IgD-negative memory B cell (primary cell): ENCODE results near the gene KLHL8. TPM values are rescaled to one million over a fixed set of nuclear protein-coding genes. Genes with fewer than 3 reads are reported as not detected.

Source experiments
- H3K27ac Mint-ChIP-seq, 3 donors: one replicate each; pipeline ENCODE4 v1.8.0; 2020 to 2022; ENCODE audit warnings: mild to moderate bottlenecking in 3 of 3, mixed read lengths in 3 of 3, moderate library complexity in 1 of 3
- H3K27me3 Mint-ChIP-seq: one replicate; pipeline ENCODE4 v1.8.0; 2021; ENCODE audit warnings: mixed read lengths
- H3K36me3 Mint-ChIP-seq: one replicate; pipeline ENCODE4 v1.8.0; 2020; ENCODE audit warnings: mild to moderate bottlenecking, mixed read lengths
- H3K4me1 Mint-ChIP-seq, 3 donors: one replicate each; pipeline ENCODE4 v1.8.0; 2020 to 2022; ENCODE audit warnings: mixed read lengths in 3 of 3, mild to moderate bottlenecking in 1 of 3
- H3K4me3 Mint-ChIP-seq, 4 donors: one replicate each; pipeline ENCODE4 v1.8.0; 2020 to 2022; ENCODE audit warnings: mild to moderate bottlenecking in 4 of 4, mixed read lengths in 4 of 4, moderate library complexity in 3 of 4
- H3K9me3 Mint-ChIP-seq, 3 donors: one replicate each; pipeline ENCODE4 v1.8.0; 2020 to 2021; ENCODE audit warnings: mixed read lengths in 3 of 3, mild to moderate bottlenecking in 1 of 3
- polyA plus RNA-seq: library from polyadenylated mRNA; unstranded; fragments of 300-500 nt; fragmentation: Illumina TruSeq; gene quantifications from one replicate; pipeline ENCODE4 v1.2.3, GENCODE V29; 2021

The KLHL8 gene
- polyA plus RNA-seq, 1 donor from 2014 or later = 13.3 TPM

DNA sequence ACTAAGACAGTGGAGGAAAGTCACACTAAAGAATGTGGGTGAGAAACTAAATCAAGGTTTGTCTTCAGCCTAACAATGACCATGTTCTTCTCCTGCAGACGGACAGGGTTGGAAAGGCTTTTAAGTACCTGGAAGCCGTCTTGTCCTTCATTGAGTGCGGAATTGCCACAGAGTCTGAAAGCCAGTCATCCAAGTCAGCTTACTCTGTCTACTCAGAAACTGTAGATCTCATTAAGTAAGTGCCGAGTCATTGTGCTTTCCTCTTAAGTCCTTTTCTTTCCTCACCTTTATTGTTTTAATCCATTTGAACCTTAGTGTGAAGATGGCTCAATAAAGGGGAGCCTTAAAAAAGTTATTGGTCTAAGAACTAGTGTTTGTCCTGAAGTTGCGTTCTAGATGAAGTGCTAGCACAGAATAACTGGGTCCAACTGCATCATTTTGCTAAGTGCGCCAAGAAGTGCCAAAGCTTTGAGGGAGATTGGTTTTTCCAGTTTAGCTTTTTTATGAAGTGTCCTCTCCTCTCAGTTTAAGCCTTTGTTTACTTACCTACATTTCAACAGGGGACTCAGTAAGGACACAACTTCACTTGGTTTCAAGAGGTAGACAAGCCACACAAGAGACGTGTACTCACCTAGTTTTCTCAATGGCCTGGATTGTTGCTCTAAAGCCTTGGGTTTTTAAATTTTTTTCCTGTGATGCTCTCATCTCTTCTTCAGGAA lies 89.3 kb downstream of the KLHL8 start:
- Mint-ChIP-seq H3K27ac (peak overlapping the region in 2 of 3 donors; percentile 19 to 64), H3K9me3 (no peaks in the 10 kb centered on the region), H3K4me1 (peaks cover 0 to 4% (median 3%) of the 10 kb centered on the region in 3 donors), H3K4me3 (no peak overlapping the region), H3K36me3 (peaks cover 32% of the 10 kb centered on the region), H3K27me3 (no peaks in the 10 kb centered on the region)

GRCh38 chr4:87129681-87130080 lies 90.7 kb downstream of the KLHL8 start:
- peaks cover 27% of the 10 kb centered on the region for H3K36me3 Mint-ChIP-seq

DNA sequence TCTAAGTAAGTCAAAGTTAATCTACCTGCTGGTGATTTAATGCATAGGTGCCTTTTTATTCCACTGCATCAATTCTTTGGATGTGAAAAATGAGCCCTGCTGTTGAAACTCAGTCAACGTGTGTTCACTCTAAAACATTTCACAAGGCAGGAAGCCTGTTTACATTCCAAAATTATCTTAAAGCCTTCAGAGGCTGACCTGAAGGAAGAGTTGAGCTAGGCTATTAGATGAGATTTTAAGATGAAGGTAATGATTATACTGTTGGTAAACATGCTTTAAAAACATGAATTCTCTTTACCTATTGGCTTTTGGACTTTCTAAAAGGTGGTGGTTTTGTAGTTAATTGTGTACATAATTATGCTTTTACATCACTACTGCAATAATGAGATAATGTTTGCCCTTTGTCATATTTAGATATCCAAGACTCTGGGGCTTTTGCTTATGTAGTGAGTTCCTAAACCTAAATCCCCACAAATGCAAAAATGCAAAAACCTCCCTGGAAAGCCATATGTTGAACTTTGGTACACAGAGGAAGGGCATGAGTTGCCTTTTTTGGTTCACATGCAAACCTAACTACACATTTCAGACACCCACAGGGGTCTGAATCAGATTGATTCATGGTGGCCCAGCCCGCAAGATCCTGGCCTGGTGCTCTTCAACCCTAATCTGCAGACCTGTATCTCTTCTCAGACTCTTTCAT lies 92.3 kb downstream of the KLHL8 start:
- no peak overlapping the region for H3K27ac Mint-ChIP-seq
- peaks cover 0 to 4% (median 3%) of the 10 kb centered on the region in 3 donors for H3K4me1 Mint-ChIP-seq
- peaks cover 20% of the 10 kb centered on the region for H3K36me3 Mint-ChIP-seq
- no peak overlapping the region for H3K4me3 Mint-ChIP-seq
- no peaks in the 10 kb centered on the region for H3K27me3 Mint-ChIP-seq
- H3K9me3 Mint-ChIP-seq = no peaks in the 10 kb centered on the region

More at GRCh38 chr4:87129681-87130080, 90.7 kb downstream of the KLHL8 start:
- H3K27ac Mint-ChIP-seq = no peak overlapping the region
- H3K27me3 Mint-ChIP-seq = no peaks in the 10 kb centered on the region
- no peaks in the 10 kb centered on the region for H3K9me3 Mint-ChIP-seq
- H3K4me1 Mint-ChIP-seq = peaks cover 0 to 4% (median 3%) of the 10 kb centered on the region in 3 donors
- H3K4me3 Mint-ChIP-seq = no peak overlapping the region

DNA sequence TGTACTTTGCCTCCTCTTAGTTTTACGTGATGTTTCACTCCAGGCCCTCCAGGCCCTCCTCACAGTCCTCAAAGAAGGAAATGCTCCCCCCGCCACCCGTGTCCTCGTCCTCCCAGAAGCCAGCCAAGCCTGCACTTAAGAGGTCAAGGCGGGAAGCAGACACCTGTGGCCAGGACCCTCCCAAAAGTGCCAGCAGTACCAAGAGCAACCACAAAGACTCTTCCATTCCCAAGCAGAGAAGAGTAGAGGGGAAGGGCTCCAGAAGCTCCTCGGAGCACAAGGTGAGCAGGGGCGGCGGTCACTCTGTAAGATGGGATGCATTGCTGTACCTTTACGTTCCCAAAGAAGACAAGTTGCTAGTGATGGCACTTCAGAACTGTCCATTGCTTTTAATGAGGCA lies 94.4 kb downstream of the KLHL8 start:
- no peak overlapping the region for H3K4me3 Mint-ChIP-seq
- H3K27me3 Mint-ChIP-seq = no peaks in the 10 kb centered on the region
- H3K4me1 Mint-ChIP-seq = peaks cover 7 to 10% (median 8%) of the 10 kb centered on the region in 3 donors
- H3K36me3 Mint-ChIP-seq = peaks cover 15% of the 10 kb centered on the region
- H3K27ac Mint-ChIP-seq = no peak overlapping the region
- H3K9me3 Mint-ChIP-seq = no peaks in the 10 kb centered on the region

GRCh38 chr4:87122252-87122651 lies 98.2 kb downstream of the KLHL8 start:
- Mint-ChIP-seq H3K36me3 (peaks cover 10% of the 10 kb centered on the region), H3K4me3 (no peak overlapping the region), H3K4me1 (peaks cover 8 to 16% (median 13%) of the 10 kb centered on the region in 3 donors), H3K27ac (no peak overlapping the region), H3K27me3 (no peaks in the 10 kb centered on the region), H3K9me3 (peaks cover 0 to 2% (median 0%) of the 10 kb centered on the region in 3 donors)

- no peak overlapping the region for H3K27ac Mint-ChIP-seq
- H3K4me3 Mint-ChIP-seq = no peak overlapping the region
- peaks cover 8 to 13% (median 13%) of the 10 kb centered on the region in 3 donors for H3K4me1 Mint-ChIP-seq
- peaks cover 8% of the 10 kb centered on the region for H3K36me3 Mint-ChIP-seq
- H3K9me3 Mint-ChIP-seq = peaks cover 0 to 2% (median 0%) of the 10 kb centered on the region in 3 donors
- H3K27me3 Mint-ChIP-seq = no peaks in the 10 kb centered on the region
Measured at GRCh38 chr4:87121341-87122065, 98.9 kb downstream of the KLHL8 start.

DNA sequence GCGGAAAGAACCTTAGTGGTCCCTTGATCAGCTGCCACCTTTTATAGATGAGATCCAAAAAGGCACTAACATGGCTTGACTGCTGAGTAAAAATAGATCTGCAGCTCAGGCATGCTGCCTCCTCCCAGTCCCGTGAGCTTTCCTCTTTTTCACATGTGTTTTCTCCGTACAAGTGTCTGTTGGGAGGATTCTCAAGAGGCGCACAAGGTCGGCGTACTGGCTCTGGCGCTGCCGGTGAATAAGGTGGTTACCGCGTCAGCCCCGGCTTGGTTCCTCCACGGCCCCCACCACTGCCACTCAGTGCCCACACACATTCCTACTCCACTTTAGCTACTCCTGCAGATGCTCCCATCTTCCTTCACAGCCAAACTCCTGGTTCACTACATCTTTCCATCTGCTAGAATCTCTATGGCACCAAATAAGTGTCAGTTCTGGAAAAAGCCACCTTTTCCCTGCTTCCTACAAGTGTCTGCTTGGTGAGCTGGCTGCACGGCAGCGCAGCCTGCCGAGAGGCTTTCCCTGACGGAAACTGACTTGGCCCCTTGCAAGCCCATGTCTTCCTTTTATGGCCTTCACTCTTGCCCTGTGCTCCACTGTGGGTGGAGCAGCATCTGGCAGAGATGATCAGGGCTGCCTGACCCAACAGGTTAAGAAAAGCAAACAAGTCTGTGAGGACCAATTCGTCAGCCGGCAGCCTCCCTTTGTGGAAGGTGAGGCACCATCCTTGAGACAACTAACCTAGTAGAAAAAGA lies 99.8 kb downstream of the KLHL8 start:
- Mint-ChIP-seq H3K27me3 (no peaks in the 10 kb centered on the region), H3K4me3 (no peak overlapping the region), H3K27ac (no peak overlapping the region), H3K36me3 (peaks cover 8% of the 10 kb centered on the region), H3K9me3 (peaks cover 0 to 2% (median 0%) of the 10 kb centered on the region in 3 donors), H3K4me1 (peaks cover 8 to 13% (median 13%) of the 10 kb centered on the region in 3 donors)

- no peaks in the 10 kb centered on the region for H3K27me3 Mint-ChIP-seq
- H3K4me1 Mint-ChIP-seq = peaks cover 8 to 13% (median 13%) of the 10 kb centered on the region in 3 donors
- peaks cover 8% of the 10 kb centered on the region for H3K36me3 Mint-ChIP-seq
- no peak overlapping the region for H3K4me3 Mint-ChIP-seq
- peaks cover 0 to 2% (median 0%) of the 10 kb centered on the region in 3 donors for H3K9me3 Mint-ChIP-seq
- no peak overlapping the region for H3K27ac Mint-ChIP-seq
Measured at GRCh38 chr4:87120010-87120409, 100.4 kb downstream of the KLHL8 start.

GRCh38 chr4:87118826-87119225 lies 101.6 kb downstream of the KLHL8 start:
- Mint-ChIP-seq H3K27ac (no peak overlapping the region), H3K4me1 (peaks cover 8 to 13% (median 13%) of the 10 kb centered on the region in 3 donors), H3K36me3 (peaks cover 8% of the 10 kb centered on the region), H3K4me3 (no peak overlapping the region), H3K27me3 (no peaks in the 10 kb centered on the region), H3K9me3 (peaks cover 0 to 2% (median 0%) of the 10 kb centered on the region in 3 donors)

DNA sequence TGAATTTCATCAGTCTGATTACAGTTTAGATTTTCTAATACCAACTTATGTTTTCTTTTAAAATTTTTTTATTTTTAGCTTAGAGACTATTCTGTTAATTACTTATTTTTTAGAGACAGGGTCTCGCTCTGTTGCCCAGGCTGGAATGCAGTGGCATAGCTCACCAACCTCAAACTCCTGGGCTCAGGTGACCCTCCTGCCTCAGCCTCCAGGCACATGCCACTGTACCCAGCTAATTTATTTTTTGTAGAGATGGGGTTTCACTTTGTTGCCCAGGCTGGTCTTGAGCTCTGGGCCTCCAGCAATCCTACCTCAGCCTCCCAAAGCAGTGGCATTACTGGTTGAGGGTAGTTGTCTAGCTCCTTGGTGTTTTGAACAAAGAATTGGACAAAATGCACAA lies 102.0 kb downstream of the KLHL8 start:
- Mint-ChIP-seq H3K27ac (no peak overlapping the region), H3K36me3 (peaks cover 8% of the 10 kb centered on the region), H3K9me3 (peaks cover 0 to 2% (median 0%) of the 10 kb centered on the region in 3 donors), H3K27me3 (no peaks in the 10 kb centered on the region), H3K4me3 (no peak overlapping the region), H3K4me1 (peaks cover 8 to 13% (median 13%) of the 10 kb centered on the region in 3 donors)

GRCh38 chr4:87117732-87118075 lies 102.7 kb downstream of the KLHL8 start:
- Mint-ChIP-seq H3K4me1 (peaks cover 8 to 13% (median 10%) of the 10 kb centered on the region in 3 donors), H3K27ac (no peak overlapping the region), H3K9me3 (peaks cover 0 to 2% (median 0%) of the 10 kb centered on the region in 3 donors), H3K4me3 (peak overlapping the region in 1 of 4 donors; percentile 52), H3K36me3 (peaks cover 8% of the 10 kb centered on the region), H3K27me3 (no peaks in the 10 kb centered on the region)

DNA sequence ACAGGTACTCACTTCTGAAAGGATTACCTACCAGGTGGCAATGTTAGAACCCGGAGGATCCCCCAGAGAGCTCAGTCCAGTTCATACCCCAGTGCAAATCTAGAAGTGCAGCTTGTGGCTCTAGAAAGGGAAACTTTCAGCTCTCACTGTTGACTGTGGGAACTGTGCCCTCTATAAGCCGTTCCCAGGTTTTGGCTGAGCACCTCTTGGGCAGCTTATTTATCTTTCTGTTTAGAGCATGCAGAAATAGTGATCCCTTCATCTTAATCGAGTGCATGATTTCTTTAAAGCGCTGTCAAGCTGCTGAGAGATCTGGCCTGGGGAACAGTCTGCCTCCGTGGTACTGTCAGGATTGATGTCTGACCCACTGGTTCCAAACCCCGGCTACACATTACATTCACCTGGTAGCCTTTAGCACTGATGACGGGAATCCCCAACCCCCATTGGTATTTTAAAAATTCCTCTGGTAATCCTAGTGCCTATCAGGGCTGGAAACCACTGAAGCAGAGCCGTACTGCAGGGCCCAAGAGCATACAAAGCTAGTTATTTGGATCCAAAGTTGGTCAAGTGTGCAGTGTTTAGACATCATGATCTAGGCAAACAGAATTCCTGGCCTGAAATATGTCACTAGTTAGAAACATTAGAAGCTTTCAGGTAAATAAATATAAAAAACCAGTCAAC lies 103.2 kb downstream of the KLHL8 start:
- H3K27ac Mint-ChIP-seq = peak overlapping the region in 1 of 3 donors; percentile 31
- H3K9me3 Mint-ChIP-seq = peaks cover 0 to 2% (median 0%) of the 10 kb centered on the region in 3 donors
- peaks cover 8% of the 10 kb centered on the region for H3K36me3 Mint-ChIP-seq
- H3K27me3 Mint-ChIP-seq = no peaks in the 10 kb centered on the region
- no peak overlapping the region for H3K4me3 Mint-ChIP-seq
- peaks cover 8 to 9% (median 8%) of the 10 kb centered on the region in 3 donors for H3K4me1 Mint-ChIP-seq

GRCh38 chr4:87116231-87116630 lies 104.2 kb downstream of the KLHL8 start:
- Mint-ChIP-seq H3K4me1 (peaks cover under 1 to 6% (median 6%) of the 10 kb centered on the region in 3 donors), H3K36me3 (peaks cover 9% of the 10 kb centered on the region), H3K9me3 (peaks cover 0 to 2% (median 0%) of the 10 kb centered on the region in 3 donors), H3K27me3 (no peaks in the 10 kb centered on the region), H3K27ac (no peak overlapping the region), H3K4me3 (no peak overlapping the region)
